ENCODE data around the gene ZBTB37. TPM values are rescaled to one million over a fixed set of nuclear protein-coding genes. Genes with fewer than 3 reads are reported as not detected.

ZBTB37 gene
- total and polyA plus RNA-seq, 2 of the 4 experiments (the other 2 are of a cell fraction), result 1.0 to 13.1 TPM

- H3K18ac ChIP-seq (ENCODE audit: low read depth, low read length), result no peak overlapping the region
- no peak overlapping the region for H2BK5ac ChIP-seq (ENCODE audit: low read depth, low read length, poor library complexity, severe bottlenecking)
- H3K4me3 ChIP-seq (ENCODE audit: insufficient read depth, low read depth, low read length), result no peak overlapping the region
- TF ChIP-seq POLR2A (IDR thresholded peaks at IDR 0.05; ENCODE audit: low read depth, low read length) (0 out of 2 replicates have a peak, but pooled peaks have one; percentile 16), MXI1 (IDR thresholded peaks at IDR 0.05; ENCODE audit: borderline replicate concordance, low read depth, low read length) (no peak), CHD1 (IDR thresholded peaks at IDR 0.05; ENCODE audit: low read depth, low read length) (no peak)
- no peak overlapping the region for H3K14ac ChIP-seq (replicated peaks; ENCODE audit: low read depth, low read length)
- H2AK5ac ChIP-seq (ENCODE audit: low read depth, low read length), result no peak overlapping the region
- CTCF ChIA-PET, result no interaction called here
- H3K36me3 ChIP-seq (ENCODE audit: control insufficient read depth, insufficient read depth, low read length), result peaks cover 32% of the 10 kb centered on the region
- H3K27ac ChIP-seq (ENCODE audit: insufficient read depth, low read length), result no peak overlapping the region
- peaks cover 44% of the 10 kb centered on the region for H4K20me1 ChIP-seq (ENCODE audit: insufficient read depth, low read length)
- H4K5ac ChIP-seq (ENCODE audit: low read depth, low read length), result no peak overlapping the region
- in situ Hi-C loops (cut with MboI; ENCODE audit: low sequenced_read_pairs), result no loop called here
- no peaks in the 10 kb centered on the region; the same call in 1 of the 2 replicates for H3K9me1 ChIP-seq (ENCODE audit: insufficient read depth, low read length)
- no peak overlapping the region for H2BK20ac ChIP-seq (ENCODE audit: low read depth, low read length)
- WGBS, 2 experiments (ENCODE audit: extremely low coverage in 2 of 2, insufficient read length in 1 of 2), result no CpG with 5 or more reads among the region's 1 CpG
- DNase-seq (no peak), ATAC-seq (ENCODE audit: low read depth) (no peak)
- no peak overlapping the region for H3K23ac ChIP-seq (ENCODE audit: low read depth, low read length)
- H3K4ac ChIP-seq (ENCODE audit: low read depth, low read length), result no peak overlapping the region
- no peak overlapping the region for H4K91ac ChIP-seq (ENCODE audit: insufficient read depth, low read depth, low read length)
- no peak overlapping the region for H3K9ac ChIP-seq (ENCODE audit: low read depth, low read length)
- no peak overlapping the region for H2AK9ac ChIP-seq (replicated peaks; ENCODE audit: low read depth, low read length, poor library complexity)
- intact Hi-C loops (cut with micrococcal nuclease), result no loop called here
- no peaks in the 10 kb centered on the region for H3K27me3 ChIP-seq (ENCODE audit: control insufficient read depth, insufficient read depth, low read length)
- H2AFZ ChIP-seq (replicated peaks; ENCODE audit: low read length, poor library complexity), result no peak overlapping the region
- H3K56ac ChIP-seq (ENCODE audit: extremely low read depth, insufficient read depth, low read length), result no peak overlapping the region
- BruUV-seq (replicated peaks), result no TSS peak
- no peak overlapping the region for H4K8ac ChIP-seq (ENCODE audit: low read depth in 2 of 2, low read length in 2 of 2)
- POLR2A ChIA-PET (ENCODE audit: unreplicated experiment), result no interaction called here
- peaks cover 10% of the 10 kb centered on the region for H3K4me1 ChIP-seq (ENCODE audit: control insufficient read depth, insufficient read depth, low read length)
- H2BK15ac ChIP-seq (ENCODE audit: low read depth, low read length), result no peak overlapping the region
- no peak overlapping the region for H2BK120ac ChIP-seq (ENCODE audit: low read depth, low read length)
- no peak overlapping the region for H3K4me2 ChIP-seq (ENCODE audit: low read depth, low read length)
- dilution Hi-C loops (cut with HindIII; ENCODE audit: low sequenced_read_pairs, unreplicated experiment), result no loop called here
- no peaks in the 10 kb centered on the region for H3K9me3 ChIP-seq (ENCODE audit: control insufficient read depth, insufficient read depth, low read length)
- H3K79me1 ChIP-seq (ENCODE audit: low read depth in 1 of 2, low read length in 2 of 2), result peaks cover 3 to 28% of the 10 kb centered on the region in 2 experiments; a peak in 3 of 4 replicates
Observed at GRCh38 chr1:173860065-173860464, 8.1 kb upstream of the ZBTB37 start.

Measured in IMR-90 (cell line).